H1 (cell line): ENCODE measurements around the gene AFF1. TPM values are rescaled to one million over a fixed set of nuclear protein-coding genes. Genes with fewer than 3 reads are reported as not detected.

Experiments
- polyA plus RNA-seq, 7 experiments: library from polyadenylated mRNA; depleted of rRNA in 3 of 7; stranded (reverse) in 5 of 7; unstranded in 2 of 7; fragments of >200 nt in 5 of 7; fragments of 200-250 nt in 2 of 7; gene quantifications; 1 replicate in 5 of 7; 2 replicates in 1 of 7; 4 replicates in 1 of 7; pipeline versions ENCODE4 v1.2.1 to v1.2.3, GENCODE V29; 2011 to 2013; ENCODE audit warnings: missing spikeins in 2 of 7, mixed read lengths in 2 of 7
- total RNA-seq: library from RNA; stranded (reverse); fragmentation: NEBNext Ultra II Directional; extraction: Animal tissue kit (Norgen Biotek cat#: 25700); gene quantifications from 2 replicates; pipeline ENCODE4 v1.2.1, GENCODE V29; 2021

AFF1 gene
- total and polyA plus RNA-seq, 2 of the 8 experiments (the other 6 are each of a cell fraction or from before 2014, with no cell fraction given) = 14.8 to 85.5 TPM

Other genes starting within 250 kb of the AFF1 start
- 0.21 TPM in 1 of 2 replicates, not detected in the other for gene SLC10A6, start 85.6 kb upstream of the AFF1 start, total RNA-seq
- not detected in 2 replicates for gene SLC10A6, start 85.6 kb upstream of the AFF1 start, polyA plus RNA-seq (2011; rRNA removed)
- 1.5 TPM in 2 replicates for gene C4orf36, start 42.6 kb upstream of the AFF1 start, total RNA-seq
- gene C4orf36, start 42.6 kb upstream of the AFF1 start, polyA plus RNA-seq (2011; rRNA removed) = 1.2 and 1.4 TPM in 2 replicates